ENCODE results near the gene PCDHGA1.

Gene PCDHGA1

DNA sequence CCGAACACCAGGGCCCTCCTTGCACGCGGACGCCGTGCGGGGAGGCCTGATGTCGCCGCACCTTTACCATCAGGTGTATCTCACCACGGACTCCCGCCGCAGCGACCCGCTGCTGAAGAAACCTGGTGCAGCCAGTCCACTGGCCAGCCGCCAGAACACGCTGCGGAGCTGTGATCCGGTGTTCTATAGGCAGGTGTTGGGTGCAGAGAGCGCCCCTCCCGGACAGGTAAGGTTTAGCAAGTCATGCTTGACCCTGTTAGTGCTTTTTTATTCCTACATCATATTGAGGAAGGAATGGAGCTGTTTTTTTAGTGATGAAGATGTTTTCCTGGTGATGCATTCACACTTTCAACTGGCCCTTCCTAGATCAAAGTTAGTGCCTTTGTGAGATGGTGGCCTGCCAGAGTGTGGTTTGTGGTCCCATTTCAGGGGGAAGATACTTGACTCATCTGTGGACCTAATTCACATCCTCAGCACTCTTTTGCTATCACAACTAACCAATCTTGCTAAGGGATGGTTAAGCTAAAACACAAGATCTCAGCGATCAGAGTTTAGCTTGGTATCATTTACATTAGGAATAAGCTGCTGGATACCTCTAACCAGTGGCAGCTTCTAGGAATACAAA, 148.1 kb downstream of the PCDHGA1 start:
- Histone ChIP-seq H3K27ac (ENCODE audit: extremely low read depth, low read depth, low read length) (no peak overlapping the region), H3K4me3 (ENCODE audit: low read depth, low read length) (no peak overlapping the region), H3K36me3 (ENCODE audit: control insufficient read depth in 2 of 2, insufficient read depth in 1 of 2, low read length in 2 of 2) (no peaks in the 10 kb centered on the region), H3K9me3 (ENCODE audit: control insufficient read depth, insufficient read depth, low read depth, low read length) (no peaks in the 10 kb centered on the region), H3K4me1 (ENCODE audit: control insufficient read depth, insufficient read depth, low read length) (peaks cover 4% of the 10 kb centered on the region; the same call in 1 of the 2 replicates)
- ChIA-PET CTCF (interaction anchor here (0.5 to 2.3 kb wide), 7 partner anchors 15 to 1120 kb away, joined by 3 to 11 read pairs (median 3); partner anchors contain the start of gene PCDHGA11), POLR2A (no interaction called here)
- no peak for TF ChIP-seq ZNF223 (tag by site-specific recombination; IDR thresholded peaks at IDR 0.05)
- TF ChIP-seq ZNF561 (tag by site-specific recombination; IDR thresholded peaks at IDR 0.05; ENCODE audit: borderline replicate concordance): no peak
- TF ChIP-seq, protein P1, sequence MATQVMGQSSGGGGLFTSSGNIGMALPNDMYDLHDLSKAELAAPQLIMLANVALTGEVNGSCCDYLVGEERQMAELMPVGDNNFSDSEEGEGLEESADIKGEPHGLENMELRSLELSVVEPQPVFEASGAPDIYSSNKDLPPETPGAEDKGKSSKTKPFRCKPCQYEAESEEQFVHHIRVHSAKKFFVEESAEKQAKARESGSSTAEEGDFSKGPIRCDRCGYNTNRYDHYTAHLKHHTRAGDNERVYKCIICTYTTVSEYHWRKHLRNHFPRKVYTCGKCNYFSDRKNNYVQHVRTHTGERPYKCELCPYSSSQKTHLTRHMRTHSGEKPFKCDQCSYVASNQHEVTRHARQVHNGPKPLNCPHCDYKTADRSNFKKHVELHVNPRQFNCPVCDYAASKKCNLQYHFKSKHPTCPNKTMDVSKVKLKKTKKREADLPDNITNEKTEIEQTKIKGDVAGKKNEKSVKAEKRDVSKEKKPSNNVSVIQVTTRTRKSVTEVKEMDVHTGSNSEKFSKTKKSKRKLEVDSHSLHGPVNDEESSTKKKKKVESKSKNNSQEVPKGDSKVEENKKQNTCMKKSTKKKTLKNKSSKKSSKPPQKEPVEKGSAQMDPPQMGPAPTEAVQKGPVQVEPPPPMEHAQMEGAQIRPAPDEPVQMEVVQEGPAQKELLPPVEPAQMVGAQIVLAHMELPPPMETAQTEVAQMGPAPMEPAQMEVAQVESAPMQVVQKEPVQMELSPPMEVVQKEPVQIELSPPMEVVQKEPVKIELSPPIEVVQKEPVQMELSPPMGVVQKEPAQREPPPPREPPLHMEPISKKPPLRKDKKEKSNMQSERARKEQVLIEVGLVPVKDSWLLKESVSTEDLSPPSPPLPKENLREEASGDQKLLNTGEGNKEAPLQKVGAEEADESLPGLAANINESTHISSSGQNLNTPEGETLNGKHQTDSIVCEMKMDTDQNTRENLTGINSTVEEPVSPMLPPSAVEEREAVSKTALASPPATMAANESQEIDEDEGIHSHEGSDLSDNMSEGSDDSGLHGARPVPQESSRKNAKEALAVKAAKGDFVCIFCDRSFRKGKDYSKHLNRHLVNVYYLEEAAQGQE (tag by site-specific recombination; IDR thresholded peaks at IDR 0.05): no peak
- TF ChIP-seq KLF10 (tag by site-specific recombination; IDR thresholded peaks at IDR 0.05): no peak
- TF ChIP-seq ZNF391 (tag by site-specific recombination; IDR thresholded peaks at IDR 0.05; ENCODE audit: borderline replicate concordance, low read depth): no peak
- no peak for TF ChIP-seq ZNF621 (tag by site-specific recombination; IDR thresholded peaks at IDR 0.05)
- TF ChIP-seq ZNF37A (tag by site-specific recombination; IDR thresholded peaks at IDR 0.05): no peak
- TF ChIP-seq, protein P2, sequence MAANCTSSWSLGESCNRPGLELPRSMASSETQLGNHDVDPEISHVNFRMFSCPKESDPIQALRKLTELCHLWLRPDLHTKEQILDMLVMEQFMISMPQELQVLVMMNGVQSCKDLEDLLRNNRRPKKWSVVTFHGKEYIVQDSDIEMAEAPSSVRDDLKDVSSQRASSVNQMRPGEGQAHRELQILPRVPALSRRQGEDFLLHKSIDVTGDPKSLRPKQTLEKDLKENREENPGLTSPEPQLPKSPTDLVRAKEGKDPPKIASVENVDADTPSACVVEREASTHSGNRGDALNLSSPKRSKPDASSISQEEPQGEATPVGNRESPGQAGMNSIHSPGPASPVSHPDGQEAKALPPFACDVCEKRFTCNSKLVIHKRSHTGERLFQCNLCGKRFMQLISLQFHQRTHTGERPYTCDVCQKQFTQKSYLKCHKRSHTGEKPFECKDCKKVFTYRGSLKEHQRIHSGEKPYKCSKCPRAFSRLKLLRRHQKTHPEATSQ (tag by site-specific recombination; IDR thresholded peaks at IDR 0.05): no peak
- TF ChIP-seq MZF1 (tag by site-specific recombination; IDR thresholded peaks at IDR 0.05; ENCODE audit: borderline replicate concordance): no peak
- TF ChIP-seq, protein P3, sequence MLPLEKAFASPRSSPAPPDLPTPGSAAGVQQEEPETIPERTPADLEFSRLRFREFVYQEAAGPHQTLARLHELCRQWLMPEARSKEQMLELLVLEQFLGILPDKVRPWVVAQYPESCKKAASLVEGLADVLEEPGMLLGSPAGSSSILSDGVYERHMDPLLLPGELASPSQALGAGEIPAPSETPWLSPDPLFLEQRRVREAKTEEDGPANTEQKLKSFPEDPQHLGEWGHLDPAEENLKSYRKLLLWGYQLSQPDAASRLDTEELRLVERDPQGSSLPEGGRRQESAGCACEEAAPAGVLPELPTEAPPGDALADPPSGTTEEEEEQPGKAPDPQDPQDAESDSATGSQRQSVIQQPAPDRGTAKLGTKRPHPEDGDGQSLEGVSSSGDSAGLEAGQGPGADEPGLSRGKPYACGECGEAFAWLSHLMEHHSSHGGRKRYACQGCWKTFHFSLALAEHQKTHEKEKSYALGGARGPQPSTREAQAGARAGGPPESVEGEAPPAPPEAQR (tag by site-specific recombination; IDR thresholded peaks at IDR 0.05): no peak
- TF ChIP-seq ZFP41 (tag by site-specific recombination; IDR thresholded peaks at IDR 0.05; ENCODE audit: borderline replicate concordance): no peak
- TF ChIP-seq ZNF776 (tag by site-specific recombination; IDR thresholded peaks at IDR 0.05; ENCODE audit: borderline replicate concordance): no peak
- no peak for TF ChIP-seq ZNF792 (tag by site-specific recombination; IDR thresholded peaks at IDR 0.05)
- TF ChIP-seq ZNF768 (tag by site-specific recombination; IDR thresholded peaks at IDR 0.05): no peak
- no peak for TF ChIP-seq KLF16 (tag by site-specific recombination; IDR thresholded peaks at IDR 0.05)
- no peak for TF ChIP-seq ZNF558 (tag by site-specific recombination; IDR thresholded peaks at IDR 0.05)
- no peak for TF ChIP-seq ZXDB (tag by site-specific recombination; IDR thresholded peaks at IDR 0.05)

DNA sequence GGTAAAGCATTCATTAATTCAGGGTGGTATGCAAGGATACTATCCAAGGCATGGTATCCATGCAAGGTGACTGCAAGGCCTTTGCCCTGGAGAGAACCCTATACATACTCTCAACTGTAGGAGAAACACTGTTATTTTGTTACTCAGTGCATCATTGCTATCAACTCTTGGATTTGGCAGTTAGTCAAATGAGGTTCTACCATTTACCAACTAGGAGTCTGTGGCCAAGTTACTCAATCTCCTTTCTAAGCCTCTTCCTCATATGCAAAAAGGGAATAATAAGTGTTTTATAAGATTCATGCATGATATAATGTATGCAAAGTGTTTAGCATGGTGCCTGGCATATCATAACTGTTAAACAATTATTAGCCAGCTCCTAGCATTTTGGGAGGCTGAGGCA, 149.5 kb downstream of the PCDHGA1 start:
- peaks cover 14% of the 10 kb centered on the region for H3K4me1 ChIP-seq (ENCODE audit: control insufficient read depth, insufficient read depth, low read length)
- no peaks in the 10 kb centered on the region for H3K9me3 ChIP-seq (ENCODE audit: control insufficient read depth, insufficient read depth, low read depth, low read length)
- CTCF ChIA-PET: interaction anchor here (0.6 to 0.8 kb wide), 2 partner anchors 59 to 1652 kb away, joined by 4 read pairs; partner anchors contain the start of gene PCDHGA11
- POLR2A ChIA-PET: no interaction called here
- H3K36me3 ChIP-seq (ENCODE audit: control insufficient read depth in 2 of 2, insufficient read depth in 1 of 2, low read length in 2 of 2): no peaks in the 10 kb centered on the region
- no peak overlapping the region for H3K4me3 ChIP-seq (ENCODE audit: low read depth, low read length)
- no peak overlapping the region for H3K27ac ChIP-seq (ENCODE audit: extremely low read depth, low read depth, low read length)
- TF ChIP-seq ZFP41 (tag by site-specific recombination; IDR thresholded peaks at IDR 0.05; ENCODE audit: borderline replicate concordance) (no peak), ZNF560 (tag by site-specific recombination; IDR thresholded peaks at IDR 0.05; ENCODE audit: borderline replicate concordance) (no peak), KLF9 (tag by site-specific recombination; IDR thresholded peaks at IDR 0.05; ENCODE audit: low read depth) (no peak), ZNF324 (tag by site-specific recombination; IDR thresholded peaks at IDR 0.05) (no peak), ZNF266 (tag by site-specific recombination; IDR thresholded peaks at IDR 0.05; ENCODE audit: low read depth) (no peak), ZNF114 (tag by site-specific recombination; IDR thresholded peaks at IDR 0.05) (no peak), ZNF133 (tag by site-specific recombination; IDR thresholded peaks at IDR 0.05) (no peak)
- TF ChIP-seq, protein P4, sequence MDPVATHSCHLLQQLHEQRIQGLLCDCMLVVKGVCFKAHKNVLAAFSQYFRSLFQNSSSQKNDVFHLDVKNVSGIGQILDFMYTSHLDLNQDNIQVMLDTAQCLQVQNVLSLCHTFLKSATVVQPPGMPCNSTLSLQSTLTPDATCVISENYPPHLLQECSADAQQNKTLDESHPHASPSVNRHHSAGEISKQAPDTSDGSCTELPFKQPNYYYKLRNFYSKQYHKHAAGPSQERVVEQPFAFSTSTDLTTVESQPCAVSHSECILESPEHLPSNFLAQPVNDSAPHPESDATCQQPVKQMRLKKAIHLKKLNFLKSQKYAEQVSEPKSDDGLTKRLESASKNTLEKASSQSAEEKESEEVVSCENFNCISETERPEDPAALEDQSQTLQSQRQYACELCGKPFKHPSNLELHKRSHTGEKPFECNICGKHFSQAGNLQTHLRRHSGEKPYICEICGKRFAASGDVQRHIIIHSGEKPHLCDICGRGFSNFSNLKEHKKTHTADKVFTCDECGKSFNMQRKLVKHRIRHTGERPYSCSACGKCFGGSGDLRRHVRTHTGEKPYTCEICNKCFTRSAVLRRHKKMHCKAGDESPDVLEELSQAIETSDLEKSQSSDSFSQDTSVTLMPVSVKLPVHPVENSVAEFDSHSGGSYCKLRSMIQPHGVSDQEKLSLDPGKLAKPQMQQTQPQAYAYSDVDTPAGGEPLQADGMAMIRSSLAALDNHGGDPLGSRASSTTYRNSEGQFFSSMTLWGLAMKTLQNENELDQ (tag by site-specific recombination; IDR thresholded peaks at IDR 0.05; ENCODE audit: low read depth): no peak
- TF ChIP-seq, protein P5, sequence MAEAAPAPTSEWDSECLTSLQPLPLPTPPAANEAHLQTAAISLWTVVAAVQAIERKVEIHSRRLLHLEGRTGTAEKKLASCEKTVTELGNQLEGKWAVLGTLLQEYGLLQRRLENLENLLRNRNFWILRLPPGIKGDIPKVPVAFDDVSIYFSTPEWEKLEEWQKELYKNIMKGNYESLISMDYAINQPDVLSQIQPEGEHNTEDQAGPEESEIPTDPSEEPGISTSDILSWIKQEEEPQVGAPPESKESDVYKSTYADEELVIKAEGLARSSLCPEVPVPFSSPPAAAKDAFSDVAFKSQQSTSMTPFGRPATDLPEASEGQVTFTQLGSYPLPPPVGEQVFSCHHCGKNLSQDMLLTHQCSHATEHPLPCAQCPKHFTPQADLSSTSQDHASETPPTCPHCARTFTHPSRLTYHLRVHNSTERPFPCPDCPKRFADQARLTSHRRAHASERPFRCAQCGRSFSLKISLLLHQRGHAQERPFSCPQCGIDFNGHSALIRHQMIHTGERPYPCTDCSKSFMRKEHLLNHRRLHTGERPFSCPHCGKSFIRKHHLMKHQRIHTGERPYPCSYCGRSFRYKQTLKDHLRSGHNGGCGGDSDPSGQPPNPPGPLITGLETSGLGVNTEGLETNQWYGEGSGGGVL (tag by site-specific recombination; IDR thresholded peaks at IDR 0.05): no peak
